CD4-positive, alpha-beta T cell treated with Interleukin-21 for 1 hour (primary cell): Measurements from ENCODE around the gene ZNF428.
"Not testable (repeated sequence)": the region's sequence is repeated elsewhere in the genome, so short reads cannot be mapped to it uniquely, and the experiment has no call there.

ENCODE experiments used
- DNase-seq: peaks from one replicate; pipeline ENCODE4 v3.0.0-alpha.2; 2020

The ZNF428 gene

GRCh38 chr19:43616306-43616705, 3.1 kb downstream of the ZNF428 start:
- DNase-seq = no peak

GRCh38 chr19:43612374-43612773, 7.1 kb downstream of the ZNF428 start:
- DNase-seq = no peak

GRCh38 chr19:43611788-43612187, 7.6 kb downstream of the ZNF428 start, which contains the start of gene SRRM5:
Gene SRRM5, plus strand, starts transcription at chr19:43612088. Its CDS starts 34 bp downstream, at chr19:43612122.
- no peak for DNase-seq

- DNase-seq = no peak
Observed at GRCh38 chr19:43610493-43610892, 8.9 kb downstream of the ZNF428 start.

- DNase-seq = no peak
Observed at GRCh38 chr19:43609872-43610271, 9.6 kb downstream of the ZNF428 start.

- DNase-seq = no peak
Observed at GRCh38 chr19:43607238-43608205, 11.9 kb downstream of the ZNF428 start.

- DNase-seq = no peak
Observed at GRCh38 chr19:43606569-43607229, 12.7 kb downstream of the ZNF428 start.

GRCh38 chr19:43605875-43606568, 13.4 kb downstream of the ZNF428 start:
- no peak for DNase-seq

- DNase-seq = not testable (repeated sequence)
Observed at GRCh38 chr19:43600326-43600725, 19.1 kb downstream of the ZNF428 start.

- DNase-seq = no peak
Observed at GRCh38 chr19:43599635-43600295, 19.7 kb downstream of the ZNF428 start.

- DNase-seq = no peak
Observed at GRCh38 chr19:43598445-43599240, 20.8 kb downstream of the ZNF428 start.

- no peak for DNase-seq
Observed at GRCh38 chr19:43597876-43598275, 21.6 kb downstream of the ZNF428 start.

- DNase-seq = no peak
Observed at GRCh38 chr19:43596842-43597461, 22.5 kb downstream of the ZNF428 start.

GRCh38 chr19:43595999-43596841, 23.2 kb downstream of the ZNF428 start, which contains the start of the genes IRGQ and ZNF576:
Gene IRGQ, minus strand, starts transcription at chr19:43596134. Its CDS starts 796 bp downstream, at chr19:43595338.
Gene ZNF576, plus strand, starts transcription at chr19:43596595. Its CDS starts 514 bp downstream, at chr19:43597109.
- peak; percentile 100 for DNase-seq

GRCh38 chr19:43595605-43595998, 23.8 kb downstream of the ZNF428 start:
- DNase-seq = no peak

- DNase-seq = peak; percentile 82
Observed at GRCh38 chr19:43594710-43595604, 24.5 kb downstream of the ZNF428 start.

- DNase-seq = no peak
Observed at GRCh38 chr19:43594081-43594697, 25.2 kb downstream of the ZNF428 start.

GRCh38 chr19:43592800-43593350, 26.6 kb downstream of the ZNF428 start:
- no peak for DNase-seq
